Measurements from ENCODE around the gene PDZRN3. TPM values are rescaled to one million over a fixed set of nuclear protein-coding genes. Genes with fewer than 3 reads are reported as not detected.

The PDZRN3 gene
- total RNA-seq, 1 experiment from 2014 or later, result 12.5 TPM

DNA sequence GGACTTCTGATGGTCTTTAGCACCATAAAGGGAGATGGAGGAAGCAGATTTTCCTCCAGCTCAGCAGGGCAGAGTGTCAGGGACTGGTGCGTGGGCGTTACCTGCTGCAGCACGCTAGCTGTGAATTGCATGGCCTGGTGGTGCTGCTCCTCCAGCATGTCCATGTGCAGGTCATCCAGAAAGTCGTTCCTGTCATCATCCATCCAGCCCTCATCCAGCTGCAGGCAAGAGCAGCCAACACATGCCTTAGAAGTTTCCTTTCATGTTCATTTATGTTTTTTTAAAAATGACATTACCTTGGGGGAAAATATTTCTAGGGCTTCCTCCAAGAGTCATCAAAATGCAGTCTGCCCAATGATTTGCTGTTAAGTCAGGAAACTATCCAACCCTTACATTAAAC is 239.2 kb downstream of the PDZRN3 start:
- no TSS peak for BruUV-seq (replicated peaks)

DNA sequence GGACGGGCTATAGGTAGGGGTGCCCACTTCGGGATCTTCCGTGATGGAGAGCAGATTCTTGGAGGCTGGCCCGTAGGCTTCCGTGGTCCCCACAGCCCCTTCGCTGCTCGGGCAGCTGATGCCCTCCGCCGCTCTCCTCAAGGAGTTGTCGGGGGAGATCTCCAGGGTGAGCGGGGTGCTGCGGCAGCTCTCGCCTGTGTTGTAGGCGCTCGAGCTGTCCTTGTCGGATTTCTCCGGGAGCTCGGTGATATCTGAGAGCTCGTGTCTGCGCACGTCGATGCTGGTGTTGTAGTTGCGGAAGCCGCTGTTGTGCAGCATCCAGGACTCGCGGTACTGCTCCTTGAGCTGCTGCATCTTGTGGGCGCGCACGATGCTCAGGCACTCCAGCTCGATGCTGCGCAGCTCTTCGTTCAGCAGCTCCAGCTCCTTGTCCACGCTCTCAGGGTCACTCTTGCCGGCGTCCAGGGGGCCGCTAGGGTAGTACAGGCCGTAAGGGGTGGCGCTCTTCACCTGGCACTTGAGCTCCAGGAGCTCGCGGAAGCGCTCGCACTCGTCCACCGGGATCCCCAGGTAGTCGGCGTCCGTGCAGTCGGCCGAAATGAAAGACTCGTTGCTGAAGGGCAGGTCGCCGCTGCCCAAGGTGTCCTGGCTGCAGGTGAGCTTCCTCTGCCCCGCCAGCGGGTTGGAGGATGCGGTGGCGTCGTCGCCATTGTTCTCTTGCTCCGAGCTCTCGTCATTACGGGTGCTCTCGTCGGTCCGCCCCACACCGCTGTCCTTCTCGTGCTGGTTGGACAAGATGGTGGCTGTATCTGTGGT is 240.4 kb downstream of the PDZRN3 start:
- Histone ChIP-seq H3K27me3 (replicated peaks; ENCODE audit: control insufficient read depth, insufficient read depth, low read length) (no peaks in the 10 kb centered on the region), H3K4me3 (ENCODE audit: low read depth, low read length) (no peak overlapping the region), H3K4me1 (no peaks in the 10 kb centered on the region), H3K36me3 (ENCODE audit: control insufficient read depth, insufficient read depth, low read length) (no peaks in the 10 kb centered on the region; the same call in 1 of the 2 replicates), H3K9me3 (no peaks in the 10 kb centered on the region)
- no peak for DNase-seq
- ChIA-PET POLR2A (no interaction called here), CTCF (no interaction called here)
- BruUV-seq (replicated peaks), result no TSS peak
- H3K9me3 Mint-ChIP-seq (ENCODE audit: unreplicated experiment), result no peaks in the 10 kb centered on the region
- no peak overlapping the region for H3K4me3 Mint-ChIP-seq (ENCODE audit: unreplicated experiment)
- no peaks in the 10 kb centered on the region for H3K27me3 Mint-ChIP-seq (ENCODE audit: insufficient read depth, unreplicated experiment)
- intact Hi-C loops (cut with micrococcal nuclease; ENCODE audit: unreplicated experiment), result no loop called here
- TF ChIP-seq, protein P1, sequence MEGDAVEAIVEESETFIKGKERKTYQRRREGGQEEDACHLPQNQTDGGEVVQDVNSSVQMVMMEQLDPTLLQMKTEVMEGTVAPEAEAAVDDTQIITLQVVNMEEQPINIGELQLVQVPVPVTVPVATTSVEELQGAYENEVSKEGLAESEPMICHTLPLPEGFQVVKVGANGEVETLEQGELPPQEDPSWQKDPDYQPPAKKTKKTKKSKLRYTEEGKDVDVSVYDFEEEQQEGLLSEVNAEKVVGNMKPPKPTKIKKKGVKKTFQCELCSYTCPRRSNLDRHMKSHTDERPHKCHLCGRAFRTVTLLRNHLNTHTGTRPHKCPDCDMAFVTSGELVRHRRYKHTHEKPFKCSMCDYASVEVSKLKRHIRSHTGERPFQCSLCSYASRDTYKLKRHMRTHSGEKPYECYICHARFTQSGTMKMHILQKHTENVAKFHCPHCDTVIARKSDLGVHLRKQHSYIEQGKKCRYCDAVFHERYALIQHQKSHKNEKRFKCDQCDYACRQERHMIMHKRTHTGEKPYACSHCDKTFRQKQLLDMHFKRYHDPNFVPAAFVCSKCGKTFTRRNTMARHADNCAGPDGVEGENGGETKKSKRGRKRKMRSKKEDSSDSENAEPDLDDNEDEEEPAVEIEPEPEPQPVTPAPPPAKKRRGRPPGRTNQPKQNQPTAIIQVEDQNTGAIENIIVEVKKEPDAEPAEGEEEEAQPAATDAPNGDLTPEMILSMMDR (IDR thresholded peaks at IDR 0.05; ENCODE audit: insufficient read depth in 1 of 2, low read depth in 1 of 2, low read length in 1 of 2, severe bottlenecking in 1 of 2, unreplicated experiment in 1 of 2), result no peak
- peaks cover 21% of the 10 kb centered on the region for H3K36me3 Mint-ChIP-seq (ENCODE audit: insufficient read depth, unreplicated experiment)
- H3K4me1 Mint-ChIP-seq (ENCODE audit: low read depth, unreplicated experiment), result no peaks in the 10 kb centered on the region
- H3K27ac Mint-ChIP-seq (ENCODE audit: unreplicated experiment), result no peak overlapping the region

More for the DNA sequence above, 239.2 kb downstream of the PDZRN3 start:
- no peaks in the 10 kb centered on the region for H3K9me3 ChIP-seq
- ChIA-PET CTCF (no interaction called here), POLR2A (no interaction called here)
- no peak overlapping the region for H3K4me3 ChIP-seq (ENCODE audit: low read depth, low read length)
- H3K4me1 Mint-ChIP-seq (ENCODE audit: low read depth, unreplicated experiment), result no peaks in the 10 kb centered on the region
- H3K36me3 Mint-ChIP-seq (ENCODE audit: insufficient read depth, unreplicated experiment), result peaks cover 21% of the 10 kb centered on the region
- H3K27me3 ChIP-seq (replicated peaks; ENCODE audit: control insufficient read depth, insufficient read depth, low read length), result no peaks in the 10 kb centered on the region
- intact Hi-C loops (cut with micrococcal nuclease; ENCODE audit: unreplicated experiment), result no loop called here
- H3K4me1 ChIP-seq, result no peaks in the 10 kb centered on the region
- H3K4me3 Mint-ChIP-seq (ENCODE audit: unreplicated experiment), result no peak overlapping the region
- H3K27me3 Mint-ChIP-seq (ENCODE audit: insufficient read depth, unreplicated experiment), result no peaks in the 10 kb centered on the region
- H3K9me3 Mint-ChIP-seq (ENCODE audit: unreplicated experiment), result no peaks in the 10 kb centered on the region
- DNase-seq, result no peak
- H3K27ac Mint-ChIP-seq (ENCODE audit: unreplicated experiment), result no peak overlapping the region
- TF ChIP-seq, protein P1 (IDR thresholded peaks at IDR 0.05; ENCODE audit: insufficient read depth in 1 of 2, low read depth in 1 of 2, low read length in 1 of 2, severe bottlenecking in 1 of 2, unreplicated experiment in 1 of 2), result no peak
- peaks cover 1% of the 10 kb centered on the region; the same call in 1 of the 2 replicates for H3K36me3 ChIP-seq (ENCODE audit: control insufficient read depth, insufficient read depth, low read length)

DNA sequence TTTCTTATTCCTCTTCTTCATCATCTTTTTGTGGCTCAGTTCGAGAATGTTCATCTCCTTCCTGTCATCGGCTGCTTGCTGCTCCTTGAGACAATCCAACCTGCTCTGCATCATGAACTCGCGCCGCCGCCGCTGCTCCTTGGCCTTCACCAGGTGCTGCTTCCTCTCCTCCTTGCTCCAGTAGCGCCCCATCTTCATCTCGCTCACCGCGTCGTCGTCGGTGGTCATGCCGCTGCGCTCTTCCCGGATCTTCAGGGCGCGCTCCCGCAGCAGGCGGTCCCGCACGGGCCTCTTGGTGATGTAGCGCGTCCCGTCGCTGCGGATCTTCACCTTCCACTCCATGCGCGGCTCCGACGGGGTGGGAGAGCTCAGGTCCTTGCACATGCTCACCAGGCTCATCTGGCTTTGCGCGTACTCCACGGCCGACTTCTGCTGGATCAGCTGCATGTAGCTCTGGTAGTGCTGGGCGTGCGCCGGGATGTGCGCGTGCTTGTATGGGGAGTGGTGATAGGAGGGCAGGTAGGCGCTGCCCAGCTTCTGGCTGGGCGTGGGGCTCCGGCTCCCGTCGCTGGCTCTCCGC is 241.2 kb downstream of the PDZRN3 start:
- DNase-seq, result no peak
- H3K4me3 ChIP-seq (ENCODE audit: low read depth, low read length), result no peak overlapping the region
- no peaks in the 10 kb centered on the region for H3K36me3 ChIP-seq (ENCODE audit: control insufficient read depth, insufficient read depth, low read length)
- H3K9me3 ChIP-seq, result no peaks in the 10 kb centered on the region
- POLR2A ChIA-PET, result no interaction called here
- Mint-ChIP-seq H3K4me3 (ENCODE audit: unreplicated experiment) (no peak overlapping the region), H3K9me3 (ENCODE audit: unreplicated experiment) (no peaks in the 10 kb centered on the region), H3K36me3 (ENCODE audit: insufficient read depth, unreplicated experiment) (peaks cover 21% of the 10 kb centered on the region), H3K27me3 (ENCODE audit: insufficient read depth, unreplicated experiment) (no peaks in the 10 kb centered on the region), H3K27ac (ENCODE audit: unreplicated experiment) (no peak overlapping the region), H3K4me1 (ENCODE audit: low read depth, unreplicated experiment) (no peaks in the 10 kb centered on the region)
- no TSS peak for BruUV-seq (replicated peaks)
- H3K27me3 ChIP-seq (replicated peaks; ENCODE audit: control insufficient read depth, insufficient read depth, low read length), result no peaks in the 10 kb centered on the region
- CTCF ChIA-PET, result no interaction called here
- H3K4me1 ChIP-seq, result no peaks in the 10 kb centered on the region
- intact Hi-C loops (cut with micrococcal nuclease; ENCODE audit: unreplicated experiment), result no loop called here
- TF ChIP-seq, protein P1 (IDR thresholded peaks at IDR 0.05; ENCODE audit: insufficient read depth in 1 of 2, low read depth in 1 of 2, low read length in 1 of 2, severe bottlenecking in 1 of 2, unreplicated experiment in 1 of 2), result no peak
